GM23338 (cell line): ENCODE results near the gene BCL11B. TPM values are rescaled to one million over a fixed set of nuclear protein-coding genes. Genes with fewer than 3 reads are reported as not detected.
A peak's percentile ranks its signal among the peaks of the same experiment; 100 is the strongest.

ENCODE experiments used
- ATAC-seq: fragments of 200-7000 bp; cut with Tn5 transposase; 3 replicates; pipeline ENCODE4 v1.9.1; 2020
- DNase-seq: peaks from one replicate; pipeline ENCODE4 v3.0.0-alpha.2; 2015; ENCODE audit warnings: low spot score
- H2AFZ ChIP-seq: fragments of 200-600 bp; sonication (generic); 2 replicates; pipeline ENCODE4 v1.8.0; 2016; ENCODE audit warnings: antibody characterized with exemption, mild to moderate bottlenecking, moderate library complexity
- H3F3A ChIP-seq: fragments of 200-600 bp; sonication (generic); replicated peaks from 2 replicates; pipeline ENCODE4 v1.8.0; 2017; ENCODE audit warnings: antibody characterized with exemption, mixed run types, low read depth
- H3K27ac ChIP-seq: fragments of 200-600 bp; sonication (generic); 2 replicates; pipeline ENCODE4 v1.6.1; 2016; ENCODE audit warnings: low read depth
- H3K27me3 ChIP-seq: fragments of 200-600 bp; sonication (generic); 2 replicates; pipeline ENCODE4 v1.8.0; 2016; ENCODE audit warnings: mild to moderate bottlenecking, mixed run types, moderate library complexity; ENCODE audit not compliant: insufficient read depth
- H3K36me3 ChIP-seq: fragments of 200-600 bp; sonication (generic); 2 replicates; pipeline ENCODE4 v1.8.0; 2016; ENCODE audit warnings: mild to moderate bottlenecking; ENCODE audit not compliant: insufficient read depth
- H3K4me1 ChIP-seq: fragments of 200-600 bp; sonication (generic); 2 replicates; pipeline ENCODE4 v1.8.0; 2016; ENCODE audit warnings: mild to moderate bottlenecking, moderate library complexity; ENCODE audit not compliant: insufficient read depth
- H3K4me2 ChIP-seq: fragments of 200-600 bp; sonication (generic); 2 replicates; pipeline ENCODE4 v1.7.1; 2017; ENCODE audit warnings: mixed run types
- H3K4me3 ChIP-seq: fragments of 200-600 bp; sonication (generic); 2 replicates; pipeline ENCODE4 v1.6.1; 2016; ENCODE audit warnings: mixed run types
- H3K79me2 ChIP-seq: fragments of 200-600 bp; sonication (generic); replicated peaks from 2 replicates; pipeline ENCODE4 v1.8.0; 2017; ENCODE audit warnings: mild to moderate bottlenecking; ENCODE audit not compliant: insufficient read depth
- H3K9me2 ChIP-seq: fragments of 200-600 bp; sonication (generic); 2 replicates; pipeline ENCODE4 v1.8.0; 2017; ENCODE audit not compliant: insufficient read depth
- H4K20me1 ChIP-seq: fragments of 200-600 bp; sonication (generic); replicated peaks from 2 replicates; pipeline ENCODE4 v1.8.0; 2017; ENCODE audit warnings: mild to moderate bottlenecking; ENCODE audit not compliant: insufficient read depth
- H3K27ac Mint-ChIP-seq: 2 replicates; pipeline ENCODE4 v1.8.0; 2020; ENCODE audit warnings: inconsistent platforms, mild to moderate bottlenecking, moderate library complexity, mixed read lengths
- H3K27me3 Mint-ChIP-seq: 3 replicates; pipeline ENCODE4 v1.8.0; 2022; ENCODE audit warnings: low read depth, mild to moderate bottlenecking, moderate library complexity, mixed read lengths, inconsistent platforms; ENCODE audit not compliant: insufficient read depth, poor library complexity
- H3K36me3 Mint-ChIP-seq: 3 replicates; pipeline ENCODE4 v1.8.0; 2021; ENCODE audit warnings: low read depth, mild to moderate bottlenecking, inconsistent platforms, moderate library complexity, mixed read lengths
- H3K4me1 Mint-ChIP-seq: 3 replicates; pipeline ENCODE4 v1.8.0; 2020; ENCODE audit warnings: mild to moderate bottlenecking, inconsistent platforms, mixed read lengths
- H3K4me3 Mint-ChIP-seq: 3 replicates; pipeline ENCODE4 v1.8.0; 2021; ENCODE audit warnings: moderate library complexity, mild to moderate bottlenecking, inconsistent platforms, mixed read lengths
- H3K9me3 Mint-ChIP-seq: 3 replicates; pipeline ENCODE4 v1.8.0; 2020; ENCODE audit warnings: moderate library complexity, mild to moderate bottlenecking, inconsistent platforms, mixed read lengths
- CREB1 ChIP-seq: fragments of 250-450 bp; sonication (Bioruptor Pico); IDR thresholded peaks from 2 replicates; pipeline ENCODE4 v1.5.0; 2020; ENCODE audit warnings: low read depth, mild to moderate bottlenecking, moderate library complexity
- EZH2 ChIP-seq: fragments of 200-600 bp; sonication (generic); IDR thresholded peaks from one replicate; pipeline ENCODE4 v1.8.0; 2017; ENCODE audit warnings: antibody characterized with exemption, mild to moderate bottlenecking, low read depth; ENCODE audit not compliant: unreplicated experiment
- EZH2phosphoT487 ChIP-seq: fragments of 200-600 bp; sonication (generic); IDR thresholded peaks from one replicate; pipeline ENCODE4 v1.8.1; 2018; ENCODE audit warnings: antibody characterized with exemption; ENCODE audit not compliant: unreplicated experiment
- JUNB ChIP-seq: IDR thresholded peaks from one replicate; pipeline ENCODE4 v1.6.1; 2016; ENCODE audit warnings: antibody characterized with exemption; ENCODE audit not compliant: unreplicated experiment
- NANOG ChIP-seq: IDR thresholded peaks from 2 replicates; pipeline ENCODE4 v1.6.1; 2016; ENCODE audit warnings: antibody characterized with exemption, borderline replicate concordance
- POLR2AphosphoS5 ChIP-seq: IDR thresholded peaks from 2 replicates; pipeline ENCODE4 v1.6.1; 2016; ENCODE audit warnings: antibody characterized with exemption, low read depth
- STAT1 ChIP-seq: IDR thresholded peaks from one replicate; pipeline ENCODE4 v1.6.1; 2016; ENCODE audit warnings: antibody characterized with exemption; ENCODE audit not compliant: unreplicated experiment
- ZNF114 ChIP-seq: fragments of 250-450 bp; sonication (Bioruptor Pico); IDR thresholded peaks from 2 replicates; pipeline ENCODE4 v1.5.0; 2020; ENCODE audit warnings: mild to moderate bottlenecking, moderate library complexity
- ZNF331 ChIP-seq: fragments of 250-450 bp; sonication (Bioruptor Pico); IDR thresholded peaks from 2 replicates; pipeline ENCODE4 v1.5.0; 2020; ENCODE audit warnings: low read depth, mild to moderate bottlenecking, moderate library complexity
- polyA plus RNA-seq: library from polyadenylated mRNA; unstranded; fragments of >200 nt; fragmentation: Nextera tagmentation; extraction: Ambion mirVana; gene quantifications from 2 replicates; pipeline ENCODE4 v1.2.1, GENCODE V29; 2016
- total RNA-seq: library from RNA; depleted of rRNA; stranded (reverse); fragments of >200 nt; shearing (Covaris generic); gene quantifications from 2 replicates; pipeline ENCODE4 v1.2.3, GENCODE V29; 2014
- TF ChIP-seq, protein P1 (sequence below): fragments of 250-450 bp; sonication (Bioruptor Pico); IDR thresholded peaks from 2 replicates; pipeline ENCODE4 v1.5.0; 2020; ENCODE audit warnings: mild to moderate bottlenecking, moderate library complexity
- TF ChIP-seq, protein P2 (sequence below), 2 experiments: fragments of 200-600 bp in 1 of 2; sonication (generic) in 1 of 2; conservative IDR thresholded peaks; 2 replicates each; pipeline versions ENCODE4 v1.5.1 to v1.6.1; 2016 to 2017; ENCODE audit warnings: antibody characterized with exemption in 2 of 2, low read depth in 2 of 2, mild to moderate bottlenecking in 2 of 2, moderate library complexity in 1 of 2
- TF ChIP-seq, protein P3 (sequence below): IDR thresholded peaks from one replicate; pipeline ENCODE4 v1.6.1; 2018; ENCODE audit warnings: antibody characterized with exemption; ENCODE audit not compliant: unreplicated experiment
- TF ChIP-seq, protein P4 (sequence below): IDR thresholded peaks from 2 replicates; pipeline ENCODE4 v1.6.1; 2016; ENCODE audit warnings: antibody characterized with exemption

The BCL11B gene
- total and polyA plus RNA-seq, 2 experiments from 2014 or later, result 2.4 to 6.7 TPM

DNA sequence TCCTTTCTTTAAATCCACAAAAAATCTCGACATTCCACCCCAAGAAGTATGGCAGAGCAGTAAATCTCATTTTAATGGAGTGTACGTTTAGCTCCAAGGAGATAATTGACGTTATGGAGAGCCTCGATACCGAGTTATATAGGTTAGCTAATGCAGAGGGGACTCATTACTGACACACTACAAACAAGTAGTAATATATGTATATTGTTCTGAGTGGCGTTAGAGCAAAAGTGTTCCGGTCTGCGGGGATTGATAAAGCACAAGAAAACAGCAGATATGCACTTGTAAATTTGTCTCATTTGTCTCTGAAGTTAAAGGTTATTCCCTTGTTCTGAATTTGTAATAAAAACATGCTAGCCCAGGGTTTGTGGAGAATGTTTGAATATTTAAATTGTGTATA, 84.1 kb downstream of the BCL11B start:
- no peaks in the 10 kb centered on the region; the same call in 2 of the 3 replicates for H3K9me3 Mint-ChIP-seq
- ATAC-seq (no peak), DNase-seq (no peak)
- no peak overlapping the region for H2AFZ ChIP-seq
- no peak overlapping the region for H3K4me3 Mint-ChIP-seq
- no peak overlapping the region for H3K27ac ChIP-seq
- no peak overlapping the region; the same call in 1 of the 2 replicates for H3K4me3 ChIP-seq
- no peaks in the 10 kb centered on the region for H4K20me1 ChIP-seq
- 0 out of 2 replicates have a peak overlapping the region, but pooled peaks have one; percentile 19 for H3K27ac Mint-ChIP-seq
- peaks cover 35% of the 10 kb centered on the region for H3K4me1 ChIP-seq
- H3F3A ChIP-seq, result no peaks in the 10 kb centered on the region
- H3K79me2 ChIP-seq, result peaks cover 75% of the 10 kb centered on the region
- H3K9me2 ChIP-seq, result no peaks in the 10 kb centered on the region
- TF ChIP-seq ZNF114 (CRISPR knock-in tag), result no peak
- TF ChIP-seq, protein P1, sequence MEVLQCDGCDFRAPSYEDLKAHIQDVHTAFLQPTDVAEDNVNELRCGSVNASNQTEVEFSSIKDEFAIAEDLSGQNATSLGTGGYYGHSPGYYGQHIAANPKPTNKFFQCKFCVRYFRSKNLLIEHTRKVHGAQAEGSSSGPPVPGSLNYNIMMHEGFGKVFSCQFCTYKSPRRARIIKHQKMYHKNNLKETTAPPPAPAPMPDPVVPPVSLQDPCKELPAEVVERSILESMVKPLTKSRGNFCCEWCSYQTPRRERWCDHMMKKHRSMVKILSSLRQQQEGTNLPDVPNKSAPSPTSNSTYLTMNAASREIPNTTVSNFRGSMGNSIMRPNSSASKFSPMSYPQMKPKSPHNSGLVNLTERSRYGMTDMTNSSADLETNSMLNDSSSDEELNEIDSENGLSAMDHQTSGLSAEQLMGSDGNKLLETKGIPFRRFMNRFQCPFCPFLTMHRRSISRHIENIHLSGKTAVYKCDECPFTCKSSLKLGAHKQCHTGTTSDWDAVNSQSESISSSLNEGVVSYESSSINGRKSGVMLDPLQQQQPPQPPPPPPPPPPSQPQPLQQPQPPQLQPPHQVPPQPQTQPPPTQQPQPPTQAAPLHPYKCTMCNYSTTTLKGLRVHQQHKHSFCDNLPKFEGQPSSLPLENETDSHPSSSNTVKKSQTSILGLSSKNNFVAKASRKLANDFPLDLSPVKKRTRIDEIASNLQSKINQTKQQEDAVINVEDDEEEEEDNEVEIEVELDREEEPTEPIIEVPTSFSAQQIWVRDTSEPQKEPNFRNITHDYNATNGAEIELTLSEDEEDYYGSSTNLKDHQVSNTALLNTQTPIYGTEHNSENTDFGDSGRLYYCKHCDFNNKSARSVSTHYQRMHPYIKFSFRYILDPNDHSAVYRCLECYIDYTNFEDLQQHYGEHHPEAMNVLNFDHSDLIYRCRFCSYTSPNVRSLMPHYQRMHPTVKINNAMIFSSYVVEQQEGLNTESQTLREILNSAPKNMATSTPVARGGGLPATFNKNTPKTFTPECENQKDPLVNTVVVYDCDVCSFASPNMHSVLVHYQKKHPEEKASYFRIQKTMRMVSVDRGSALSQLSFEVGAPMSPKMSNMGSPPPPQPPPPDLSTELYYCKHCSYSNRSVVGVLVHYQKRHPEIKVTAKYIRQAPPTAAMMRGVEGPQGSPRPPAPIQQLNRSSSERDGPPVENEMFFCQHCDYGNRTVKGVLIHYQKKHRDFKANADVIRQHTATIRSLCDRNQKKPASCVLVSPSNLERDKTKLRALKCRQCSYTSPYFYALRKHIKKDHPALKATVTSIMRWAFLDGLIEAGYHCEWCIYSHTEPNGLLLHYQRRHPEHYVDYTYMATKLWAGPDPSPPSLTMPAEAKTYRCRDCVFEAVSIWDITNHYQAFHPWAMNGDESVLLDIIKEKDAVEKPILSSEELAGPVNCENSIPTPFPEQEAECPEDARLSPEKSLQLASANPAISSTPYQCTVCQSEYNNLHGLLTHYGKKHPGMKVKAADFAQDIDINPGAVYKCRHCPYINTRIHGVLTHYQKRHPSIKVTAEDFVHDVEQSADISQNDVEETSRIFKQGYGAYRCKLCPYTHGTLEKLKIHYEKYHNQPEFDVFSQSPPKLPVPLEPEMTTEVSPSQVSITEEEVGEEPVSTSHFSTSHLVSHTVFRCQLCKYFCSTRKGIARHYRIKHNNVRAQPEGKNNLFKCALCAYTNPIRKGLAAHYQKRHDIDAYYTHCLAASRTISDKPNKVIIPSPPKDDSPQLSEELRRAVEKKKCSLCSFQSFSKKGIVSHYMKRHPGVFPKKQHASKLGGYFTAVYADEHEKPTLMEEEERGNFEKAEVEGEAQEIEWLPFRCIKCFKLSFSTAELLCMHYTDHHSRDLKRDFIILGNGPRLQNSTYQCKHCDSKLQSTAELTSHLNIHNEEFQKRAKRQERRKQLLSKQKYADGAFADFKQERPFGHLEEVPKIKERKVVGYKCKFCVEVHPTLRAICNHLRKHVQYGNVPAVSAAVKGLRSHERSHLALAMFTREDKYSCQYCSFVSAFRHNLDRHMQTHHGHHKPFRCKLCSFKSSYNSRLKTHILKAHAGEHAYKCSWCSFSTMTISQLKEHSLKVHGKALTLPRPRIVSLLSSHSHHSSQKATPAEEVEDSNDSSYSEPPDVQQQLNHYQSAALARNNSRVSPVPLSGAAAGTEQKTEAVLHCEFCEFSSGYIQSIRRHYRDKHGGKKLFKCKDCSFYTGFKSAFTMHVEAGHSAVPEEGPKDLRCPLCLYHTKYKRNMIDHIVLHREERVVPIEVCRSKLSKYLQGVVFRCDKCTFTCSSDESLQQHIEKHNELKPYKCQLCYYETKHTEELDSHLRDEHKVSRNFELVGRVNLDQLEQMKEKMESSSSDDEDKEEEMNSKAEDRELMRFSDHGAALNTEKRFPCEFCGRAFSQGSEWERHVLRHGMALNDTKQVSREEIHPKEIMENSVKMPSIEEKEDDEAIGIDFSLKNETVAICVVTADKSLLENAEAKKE, result no peak
- no peak for TF ChIP-seq STAT1
- TF ChIP-seq POLR2AphosphoS5, result no peak
- no peak for TF ChIP-seq CREB1 (CRISPR knock-in tag)
- TF ChIP-seq NANOG, result no peak
- TF ChIP-seq, protein P2, sequence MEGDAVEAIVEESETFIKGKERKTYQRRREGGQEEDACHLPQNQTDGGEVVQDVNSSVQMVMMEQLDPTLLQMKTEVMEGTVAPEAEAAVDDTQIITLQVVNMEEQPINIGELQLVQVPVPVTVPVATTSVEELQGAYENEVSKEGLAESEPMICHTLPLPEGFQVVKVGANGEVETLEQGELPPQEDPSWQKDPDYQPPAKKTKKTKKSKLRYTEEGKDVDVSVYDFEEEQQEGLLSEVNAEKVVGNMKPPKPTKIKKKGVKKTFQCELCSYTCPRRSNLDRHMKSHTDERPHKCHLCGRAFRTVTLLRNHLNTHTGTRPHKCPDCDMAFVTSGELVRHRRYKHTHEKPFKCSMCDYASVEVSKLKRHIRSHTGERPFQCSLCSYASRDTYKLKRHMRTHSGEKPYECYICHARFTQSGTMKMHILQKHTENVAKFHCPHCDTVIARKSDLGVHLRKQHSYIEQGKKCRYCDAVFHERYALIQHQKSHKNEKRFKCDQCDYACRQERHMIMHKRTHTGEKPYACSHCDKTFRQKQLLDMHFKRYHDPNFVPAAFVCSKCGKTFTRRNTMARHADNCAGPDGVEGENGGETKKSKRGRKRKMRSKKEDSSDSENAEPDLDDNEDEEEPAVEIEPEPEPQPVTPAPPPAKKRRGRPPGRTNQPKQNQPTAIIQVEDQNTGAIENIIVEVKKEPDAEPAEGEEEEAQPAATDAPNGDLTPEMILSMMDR (conservative IDR thresholded peaks at IDR 0.05; ENCODE audit: low read depth in 2 of 2), result no peak
- TF ChIP-seq EZH2, result no peak
- TF ChIP-seq JUNB, result no peak
- TF ChIP-seq EZH2phosphoT487, result no peak
- TF ChIP-seq, protein P3, sequence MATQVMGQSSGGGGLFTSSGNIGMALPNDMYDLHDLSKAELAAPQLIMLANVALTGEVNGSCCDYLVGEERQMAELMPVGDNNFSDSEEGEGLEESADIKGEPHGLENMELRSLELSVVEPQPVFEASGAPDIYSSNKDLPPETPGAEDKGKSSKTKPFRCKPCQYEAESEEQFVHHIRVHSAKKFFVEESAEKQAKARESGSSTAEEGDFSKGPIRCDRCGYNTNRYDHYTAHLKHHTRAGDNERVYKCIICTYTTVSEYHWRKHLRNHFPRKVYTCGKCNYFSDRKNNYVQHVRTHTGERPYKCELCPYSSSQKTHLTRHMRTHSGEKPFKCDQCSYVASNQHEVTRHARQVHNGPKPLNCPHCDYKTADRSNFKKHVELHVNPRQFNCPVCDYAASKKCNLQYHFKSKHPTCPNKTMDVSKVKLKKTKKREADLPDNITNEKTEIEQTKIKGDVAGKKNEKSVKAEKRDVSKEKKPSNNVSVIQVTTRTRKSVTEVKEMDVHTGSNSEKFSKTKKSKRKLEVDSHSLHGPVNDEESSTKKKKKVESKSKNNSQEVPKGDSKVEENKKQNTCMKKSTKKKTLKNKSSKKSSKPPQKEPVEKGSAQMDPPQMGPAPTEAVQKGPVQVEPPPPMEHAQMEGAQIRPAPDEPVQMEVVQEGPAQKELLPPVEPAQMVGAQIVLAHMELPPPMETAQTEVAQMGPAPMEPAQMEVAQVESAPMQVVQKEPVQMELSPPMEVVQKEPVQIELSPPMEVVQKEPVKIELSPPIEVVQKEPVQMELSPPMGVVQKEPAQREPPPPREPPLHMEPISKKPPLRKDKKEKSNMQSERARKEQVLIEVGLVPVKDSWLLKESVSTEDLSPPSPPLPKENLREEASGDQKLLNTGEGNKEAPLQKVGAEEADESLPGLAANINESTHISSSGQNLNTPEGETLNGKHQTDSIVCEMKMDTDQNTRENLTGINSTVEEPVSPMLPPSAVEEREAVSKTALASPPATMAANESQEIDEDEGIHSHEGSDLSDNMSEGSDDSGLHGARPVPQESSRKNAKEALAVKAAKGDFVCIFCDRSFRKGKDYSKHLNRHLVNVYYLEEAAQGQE, result no peak
- no peak for TF ChIP-seq ZNF331 (CRISPR knock-in tag)
- TF ChIP-seq, protein P4, sequence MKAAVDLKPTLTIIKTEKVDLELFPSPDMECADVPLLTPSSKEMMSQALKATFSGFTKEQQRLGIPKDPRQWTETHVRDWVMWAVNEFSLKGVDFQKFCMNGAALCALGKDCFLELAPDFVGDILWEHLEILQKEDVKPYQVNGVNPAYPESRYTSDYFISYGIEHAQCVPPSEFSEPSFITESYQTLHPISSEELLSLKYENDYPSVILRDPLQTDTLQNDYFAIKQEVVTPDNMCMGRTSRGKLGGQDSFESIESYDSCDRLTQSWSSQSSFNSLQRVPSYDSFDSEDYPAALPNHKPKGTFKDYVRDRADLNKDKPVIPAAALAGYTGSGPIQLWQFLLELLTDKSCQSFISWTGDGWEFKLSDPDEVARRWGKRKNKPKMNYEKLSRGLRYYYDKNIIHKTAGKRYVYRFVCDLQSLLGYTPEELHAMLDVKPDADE, result no peak
- peaks cover 52% of the 10 kb centered on the region for H3K4me1 Mint-ChIP-seq
- H3K27me3 ChIP-seq, result no peaks in the 10 kb centered on the region
- H3K4me2 ChIP-seq, result peak overlapping the region; percentile 68
- H3K36me3 ChIP-seq, result no peaks in the 10 kb centered on the region
- peaks cover 8% of the 10 kb centered on the region for H3K27me3 Mint-ChIP-seq
- peaks cover 2% of the 10 kb centered on the region; the same call in 1 of the 3 replicates for H3K36me3 Mint-ChIP-seq
